HEK293T (cell line): Measurements from ENCODE around the gene COL23A1.

Experiments used
- ARNT ChIP-seq: fragments of 450-650 bp; IDR thresholded peaks from 2 replicates; pipeline ENCODE4 v1.6.1; 2017; ENCODE audit warnings: mild to moderate bottlenecking
- BHLHE40 ChIP-seq: fragments of 450-650 bp; IDR thresholded peaks from 2 replicates; pipeline ENCODE4 v1.6.1; 2016; ENCODE audit warnings: mild to moderate bottlenecking, moderate library complexity, borderline replicate concordance
- CTBP1 ChIP-seq: fragments of 450-650 bp; IDR thresholded peaks from 2 replicates; pipeline ENCODE4 v1.6.1; 2016; ENCODE audit warnings: borderline replicate concordance
- ELF4 ChIP-seq: fragments of 450-650 bp; IDR thresholded peaks from 2 replicates; pipeline ENCODE4 v1.6.1; 2017; ENCODE audit warnings: antibody characterized with exemption
- FOXA1 ChIP-seq: fragments of 450-650 bp; IDR thresholded peaks from 2 replicates; pipeline ENCODE4 v1.6.1; 2016; ENCODE audit warnings: mild to moderate bottlenecking
- FOXM1 ChIP-seq: fragments of 450-650 bp; IDR thresholded peaks from 2 replicates; pipeline ENCODE4 v1.6.1; 2017; ENCODE audit warnings: mild to moderate bottlenecking, borderline replicate concordance
- HDGF ChIP-seq: fragments of 450-650 bp; IDR thresholded peaks from 2 replicates; pipeline ENCODE4 v1.6.1; 2017; ENCODE audit warnings: antibody characterized with exemption, borderline replicate concordance
- NFRKB ChIP-seq: fragments of 450-650 bp; IDR thresholded peaks from 2 replicates; pipeline ENCODE4 v1.6.1; 2016; ENCODE audit warnings: mild to moderate bottlenecking, moderate library complexity
- SP1 ChIP-seq: fragments of 450-650 bp; IDR thresholded peaks from 2 replicates; pipeline ENCODE4 v1.6.1; 2017
- SUZ12 ChIP-seq: fragments of 450-650 bp; IDR thresholded peaks from 2 replicates; pipeline ENCODE4 v1.6.1; 2016; ENCODE audit warnings: mild to moderate bottlenecking
- TARDBP ChIP-seq: fragments of 450-650 bp; IDR thresholded peaks from 2 replicates; pipeline ENCODE4 v1.6.1; 2016
- ZNF384 ChIP-seq: fragments of 450-650 bp; IDR thresholded peaks from 2 replicates; pipeline ENCODE4 v1.6.1; 2016

- TF ChIP-seq SP1 = no peak
- TF ChIP-seq TARDBP = no peak
- TF ChIP-seq FOXM1 = no peak
- no peak for TF ChIP-seq BHLHE40
- no peak for TF ChIP-seq ELF4
- TF ChIP-seq ARNT = no peak
- TF ChIP-seq HDGF = no peak
- TF ChIP-seq SUZ12 = no peak
- no peak for TF ChIP-seq ZNF384
- TF ChIP-seq NFRKB = no peak
- TF ChIP-seq FOXA1 = no peak
- TF ChIP-seq CTBP1 = no peak
Observed at GRCh38 chr5:178416206-178416882, 173.8 kb downstream of the COL23A1 start.
